Measurements from ENCODE around the gene CALML3.

Gene CALML3

DNA sequence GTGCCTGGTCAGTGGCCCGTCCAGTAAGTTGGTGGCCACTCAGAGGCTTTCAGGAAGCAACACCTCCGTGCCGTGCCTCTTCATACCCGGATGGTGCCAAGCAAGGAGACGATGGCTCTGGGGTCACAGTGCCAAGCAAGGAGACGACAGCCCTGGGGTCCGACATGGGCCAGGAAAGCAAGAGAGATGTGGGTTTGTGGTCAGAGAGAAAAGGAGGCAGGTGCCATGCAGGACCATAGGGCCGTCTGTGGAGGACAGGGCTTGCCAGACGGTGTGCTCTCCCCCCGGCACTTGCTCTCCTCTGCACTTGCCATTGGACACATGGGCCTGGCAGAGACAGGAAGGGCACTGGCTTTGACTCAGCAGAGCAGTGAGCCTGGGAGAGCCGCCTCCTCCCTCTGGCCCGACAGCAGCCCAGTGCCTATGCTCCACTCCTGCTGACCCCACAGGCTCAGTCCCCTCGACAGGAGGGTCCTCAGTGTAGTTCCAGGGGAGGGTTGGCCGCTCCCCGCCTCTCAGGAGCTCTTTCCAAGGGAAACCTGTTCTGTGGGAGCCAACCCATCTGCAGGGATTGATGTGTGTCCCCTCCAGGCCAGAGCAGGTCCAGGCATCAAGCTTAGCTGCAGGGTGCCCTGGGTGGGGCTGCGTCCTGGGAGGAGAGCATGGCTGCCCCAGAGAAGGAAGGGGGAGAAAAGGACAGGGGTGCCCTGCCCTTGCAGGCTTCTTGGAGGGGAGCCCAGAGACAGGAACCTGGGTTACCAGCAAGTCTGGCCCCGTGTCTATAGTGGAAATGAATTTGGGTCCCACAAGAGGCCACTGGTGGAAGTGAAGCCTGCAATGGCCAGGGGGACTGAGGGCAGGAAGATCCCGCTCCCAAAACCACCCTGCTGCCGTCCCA lies 17.8 kb upstream of the CALML3 start:
- no peak for DNase-seq (ENCODE audit: low read depth)

DNA sequence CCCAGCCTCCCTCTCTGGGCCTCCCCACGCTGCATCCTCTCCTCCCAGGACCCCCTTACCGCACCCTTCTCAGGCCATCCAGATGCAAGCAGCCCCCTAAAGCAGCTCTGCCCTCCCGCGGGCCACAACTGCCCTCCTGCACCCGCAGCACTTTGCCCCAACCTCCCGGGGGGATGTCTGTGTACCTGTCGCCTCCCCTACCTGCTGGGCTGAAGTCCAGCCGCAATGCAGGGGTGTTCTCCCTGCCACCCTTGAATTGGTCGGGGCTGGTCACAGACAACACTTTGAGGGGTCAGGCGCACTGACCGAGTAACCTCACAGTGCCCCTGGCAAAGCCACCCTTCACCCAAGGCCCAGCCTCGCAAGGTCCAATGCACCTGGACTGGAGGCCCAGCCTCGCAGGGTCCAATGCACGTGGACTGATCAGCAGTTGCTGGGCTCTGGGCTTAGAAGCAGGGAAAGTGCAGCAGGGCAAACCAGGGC lies 17.1 kb upstream of the CALML3 start:
- no peak for DNase-seq (ENCODE audit: low read depth)

GRCh38 chr10:5508161-5508604 lies 16.6 kb upstream of the CALML3 start:
- DNase-seq (ENCODE audit: low read depth), result no peak

GRCh38 chr10:5508786-5509185 lies 16.0 kb upstream of the CALML3 start:
- no peak for DNase-seq (ENCODE audit: low read depth)

- DNase-seq (ENCODE audit: low read depth), result no peak
Measured at GRCh38 chr10:5509236-5509635, 15.5 kb upstream of the CALML3 start.

- no peak for DNase-seq (ENCODE audit: low read depth)
Measured at GRCh38 chr10:5509691-5510090, 15.1 kb upstream of the CALML3 start.

GRCh38 chr10:5510281-5511072 lies 14.3 kb upstream of the CALML3 start:
- DNase-seq (ENCODE audit: low read depth), result no peak

GRCh38 chr10:5511231-5511884 lies 13.4 kb upstream of the CALML3 start:
- DNase-seq (ENCODE audit: low read depth), result no peak

GRCh38 chr10:5511885-5512280 lies 12.9 kb upstream of the CALML3 start:
- no peak for DNase-seq (ENCODE audit: low read depth)

GRCh38 chr10:5512331-5512730 lies 12.4 kb upstream of the CALML3 start:
- DNase-seq (ENCODE audit: low read depth), result no peak

- no peak for DNase-seq (ENCODE audit: low read depth)
Measured at GRCh38 chr10:5512881-5513612, 11.7 kb upstream of the CALML3 start.

GRCh38 chr10:5514226-5514850 lies 10.4 kb upstream of the CALML3 start:
- no peak for DNase-seq (ENCODE audit: low read depth)

GRCh38 chr10:5515948-5516761 lies 8.6 kb upstream of the CALML3 start:
- no peak for DNase-seq (ENCODE audit: low read depth)

DNA sequence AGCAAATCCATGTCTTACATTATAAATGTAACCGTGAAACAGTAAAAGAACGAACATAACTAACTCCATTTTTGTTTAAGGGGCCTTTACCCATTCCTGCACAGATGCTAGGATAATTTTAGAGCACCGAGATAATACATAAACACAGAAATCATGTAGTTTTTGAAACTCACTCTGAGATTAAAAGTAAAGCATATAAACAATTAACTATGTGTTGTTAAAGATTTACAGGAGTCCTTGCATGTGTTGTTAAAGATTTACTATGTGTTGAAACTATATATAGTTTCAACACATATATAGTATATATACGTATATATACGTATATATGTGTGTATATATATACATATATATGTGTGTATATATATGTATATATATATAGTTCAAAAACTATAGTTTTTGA lies 7.2 kb upstream of the CALML3 start:
- no peak for DNase-seq (ENCODE audit: low read depth)

GRCh38 chr10:5518143-5518542 lies 6.6 kb upstream of the CALML3 start:
- DNase-seq (ENCODE audit: low read depth), result no peak

DNA sequence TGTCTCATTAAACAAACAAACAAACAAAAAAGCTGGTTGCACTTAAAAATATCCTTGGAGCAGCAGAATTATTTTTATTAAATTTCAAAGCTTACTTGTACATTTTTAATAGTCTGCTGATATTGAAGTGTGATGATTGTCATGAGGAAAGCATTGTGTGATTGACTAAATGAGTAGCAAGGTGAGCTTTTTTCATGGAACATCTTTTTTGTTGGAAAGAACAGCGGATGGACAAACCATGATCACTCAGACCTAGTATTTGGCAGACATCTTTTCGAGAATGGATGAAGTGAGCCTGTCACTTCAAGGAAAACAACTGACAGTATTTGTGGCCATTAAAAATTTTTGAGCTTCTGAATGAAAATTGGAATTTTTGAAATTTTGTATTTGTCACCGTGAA lies 5.7 kb upstream of the CALML3 start:
- no peak for DNase-seq (ENCODE audit: low read depth)

DNA sequence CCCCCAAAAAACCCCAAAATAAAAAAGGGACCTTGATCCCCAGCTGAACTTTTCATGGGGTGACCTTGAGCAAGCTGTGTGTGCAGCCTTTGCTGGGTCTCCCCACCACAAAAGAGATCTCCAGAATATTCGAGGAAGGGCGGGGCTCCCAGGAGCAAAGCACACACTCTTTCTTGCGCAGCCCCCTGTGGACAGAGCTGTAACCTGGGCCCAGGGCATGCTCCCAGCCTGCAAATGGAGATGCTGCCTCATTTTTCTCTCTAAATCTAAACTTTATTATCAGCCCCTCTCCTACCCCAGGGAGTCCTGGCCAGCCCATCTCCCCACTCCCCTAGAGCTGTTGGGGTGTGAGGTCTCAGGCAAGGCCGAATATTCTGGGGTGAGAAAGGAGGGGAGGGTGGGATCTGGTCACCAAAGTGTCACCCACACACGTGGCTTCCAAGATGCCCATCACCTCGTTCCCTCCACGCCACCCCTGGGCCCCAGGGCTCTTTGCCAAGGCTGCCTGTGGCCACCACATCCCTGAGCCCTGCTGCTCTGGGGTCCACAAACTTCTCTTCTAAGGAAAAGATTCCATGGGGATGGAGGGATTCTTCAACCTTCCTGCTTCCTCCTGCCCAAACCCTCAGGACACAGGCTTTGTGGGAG lies 1.7 kb upstream of the CALML3 start:
- no peak for DNase-seq (ENCODE audit: low read depth)

GRCh38 chr10:5523796-5524574 lies 776 bp upstream of the CALML3 start:
- DNase-seq (ENCODE audit: low read depth), result no peak

All from stimulated activated CD8-positive, alpha-beta memory T cell treated with anti-CD3 and anti-CD28 coated beads, Interleukin-12 subunit alpha, Interleukin-12 subunit beta, amount 100 ng/mL, for 1 hour (primary cell).